TTC549 (cell line): ENCODE results near the gene ENKD1.

Experiments
- FAIRE-seq: peaks from 2 replicates; lab custom pipeline; 2012; peaks lifted over from hg19 to GRCh38; lab: Jason Lieb, UNC

ENKD1 gene

DNA sequence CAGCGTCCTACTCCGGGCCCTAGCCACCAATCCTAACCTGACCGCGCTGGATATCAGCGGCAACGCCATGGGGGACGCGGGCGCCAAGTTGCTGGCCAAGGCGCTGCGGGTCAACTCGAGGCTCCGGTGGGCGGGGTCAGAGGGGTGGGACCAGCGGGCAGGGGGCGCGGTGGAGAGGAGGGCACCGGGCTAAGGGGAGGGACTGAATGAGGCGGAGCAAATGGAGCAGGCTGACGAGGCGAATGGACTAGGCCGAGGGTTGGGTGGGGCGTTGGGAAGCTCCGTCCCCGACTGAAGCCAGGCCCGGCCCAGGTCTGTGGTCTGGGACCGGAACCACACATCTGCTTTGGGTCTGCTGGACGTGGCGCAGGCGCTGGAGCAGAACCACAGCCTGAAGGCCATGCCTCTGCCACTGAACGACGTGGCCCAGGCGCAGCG, 17.0 kb downstream of the ENKD1 start:
- FAIRE-seq: no peak

- FAIRE-seq: no peak
Observed at GRCh38 chr16:67648764-67649407, 17.7 kb downstream of the ENKD1 start.

DNA sequence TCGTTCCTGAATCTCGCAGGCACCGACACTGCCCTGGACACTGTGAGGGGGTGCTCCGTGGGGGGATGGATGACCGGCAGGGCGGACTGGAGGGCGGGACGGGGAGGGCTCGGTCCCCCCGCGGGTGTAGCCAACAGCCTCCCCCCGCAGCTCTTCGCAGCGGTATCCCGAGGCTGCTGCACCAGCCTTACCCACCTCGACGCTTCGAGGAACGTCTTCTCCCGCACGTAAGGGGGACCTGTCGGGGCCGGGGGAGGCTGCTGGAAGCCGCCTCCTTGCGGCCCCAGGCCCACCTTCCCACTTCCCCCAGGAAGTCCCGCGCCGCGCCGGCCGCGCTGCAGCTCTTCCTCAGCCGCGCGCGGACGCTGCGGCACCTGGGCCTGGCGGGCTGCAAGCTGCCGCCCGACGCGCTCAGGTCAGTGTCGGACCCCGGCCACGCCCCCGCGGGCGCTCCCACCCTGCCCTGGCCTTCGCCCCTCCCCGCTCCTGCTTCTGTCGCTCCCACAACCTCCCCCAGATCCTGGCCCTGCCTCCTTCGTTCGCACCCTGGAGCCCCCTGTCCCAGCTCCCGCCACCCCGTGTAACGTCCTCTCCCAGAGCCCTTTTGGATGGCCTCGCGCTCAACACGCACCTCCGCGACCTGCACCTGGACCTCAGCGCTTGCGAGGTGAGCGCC, 18.3 kb downstream of the ENKD1 start:
- FAIRE-seq: no peak

DNA sequence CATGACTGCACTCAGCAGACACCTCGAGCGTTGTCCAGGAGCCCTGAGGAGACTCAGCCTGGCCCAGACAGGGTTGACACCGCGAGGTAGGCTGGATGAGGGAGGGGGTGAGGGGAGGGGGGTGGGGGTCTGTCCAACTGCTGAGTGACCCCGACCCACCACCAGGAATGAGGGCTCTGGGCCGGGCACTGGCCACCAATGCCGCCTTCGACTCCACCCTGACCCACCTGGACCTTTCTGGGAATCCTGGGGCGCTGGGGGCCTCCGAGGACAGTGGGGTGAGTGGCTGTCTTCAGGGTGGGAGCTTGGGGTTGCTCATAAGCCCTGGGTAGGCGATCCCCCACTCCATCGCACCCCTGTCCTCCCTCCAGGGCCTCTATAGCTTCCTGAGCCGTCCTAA, 18.9 kb downstream of the ENKD1 start:
- FAIRE-seq: no peak

DNA sequence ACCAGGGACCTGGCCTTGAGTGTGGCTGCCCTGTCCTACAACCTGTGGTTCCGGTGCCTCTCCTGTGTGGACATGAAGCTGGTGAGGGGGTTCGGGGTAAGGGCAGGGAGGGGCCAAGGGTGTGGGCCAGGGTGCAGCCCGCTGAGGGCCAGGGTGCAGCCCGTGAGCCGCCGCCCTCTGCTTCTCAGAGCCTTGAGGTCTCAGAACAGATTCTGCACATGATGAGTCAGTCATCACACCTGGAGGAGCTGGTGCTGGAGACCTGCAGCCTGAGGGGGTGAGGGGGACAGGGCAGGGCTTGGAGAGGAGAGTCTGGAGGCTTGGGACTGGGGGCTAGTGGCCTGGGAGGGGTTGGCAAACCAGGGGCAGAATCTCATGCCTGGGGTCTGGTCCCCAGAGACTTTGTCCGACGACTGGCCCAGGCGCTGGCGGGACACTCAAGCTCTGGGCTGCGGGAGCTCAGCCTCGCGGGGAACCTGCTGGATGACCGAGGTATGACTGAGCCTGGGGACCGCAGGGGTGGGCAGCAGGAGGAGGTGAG, 19.4 kb downstream of the ENKD1 start:
- FAIRE-seq: no peak

DNA sequence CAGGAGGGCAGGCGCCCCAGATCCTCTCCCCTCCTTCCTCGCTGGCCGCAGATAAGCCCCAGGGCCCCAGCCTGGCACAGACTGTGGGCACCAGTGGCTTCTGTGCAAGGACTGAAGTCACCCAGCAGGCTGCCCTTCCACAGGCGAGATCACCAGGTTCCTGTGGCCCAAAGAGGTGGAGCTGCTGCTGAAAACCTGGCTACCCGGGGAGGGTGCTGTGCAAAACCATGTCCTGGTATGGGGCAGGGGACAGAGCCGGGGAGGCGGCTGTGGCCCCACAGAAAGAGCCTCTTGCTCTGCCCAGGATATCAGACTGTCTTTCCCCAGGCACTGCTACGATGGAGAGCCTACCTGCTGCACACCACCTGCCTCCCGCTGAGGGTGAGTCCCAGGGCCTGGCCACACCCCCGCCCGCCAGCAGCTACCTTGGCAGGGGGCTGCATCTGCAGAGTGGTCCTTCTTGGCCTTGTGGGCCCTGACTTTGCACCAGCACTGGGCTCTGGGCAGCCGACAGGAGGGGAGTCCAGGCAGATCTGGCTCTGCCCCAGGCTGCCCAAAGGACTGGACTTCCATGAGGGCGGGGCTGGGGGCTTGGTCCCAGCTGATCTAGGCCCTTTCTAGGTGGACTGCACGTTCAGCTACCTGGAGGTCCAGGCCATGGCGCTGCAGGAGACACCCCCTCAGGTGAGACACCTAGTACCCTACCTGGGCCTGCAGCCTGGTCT, 21.0 kb downstream of the ENKD1 start:
- no peak for FAIRE-seq

- FAIRE-seq: no peak
Observed at GRCh38 chr16:67644038-67644437, 22.5 kb downstream of the ENKD1 start.

GRCh38 chr16:67641779-67642708, 24.5 kb downstream of the ENKD1 start:
- no peak for FAIRE-seq

DNA sequence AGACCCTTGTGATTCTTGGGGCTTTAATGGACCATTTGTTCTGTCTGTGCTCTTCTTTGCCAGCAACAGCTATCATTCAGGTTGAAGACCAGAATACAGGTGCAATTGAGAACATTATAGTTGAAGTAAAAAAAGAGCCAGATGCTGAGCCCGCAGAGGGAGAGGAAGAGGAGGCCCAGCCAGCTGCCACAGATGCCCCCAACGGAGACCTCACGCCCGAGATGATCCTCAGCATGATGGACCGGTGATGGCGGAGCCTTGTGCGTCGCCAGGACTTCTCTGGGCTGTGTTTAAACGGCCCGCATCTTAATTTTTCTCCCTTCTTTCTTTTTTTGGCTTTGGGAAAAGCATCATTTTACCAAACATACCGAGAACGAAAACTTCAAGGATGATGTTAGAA, 28.9 kb downstream of the ENKD1 start:
- no peak for FAIRE-seq

DNA sequence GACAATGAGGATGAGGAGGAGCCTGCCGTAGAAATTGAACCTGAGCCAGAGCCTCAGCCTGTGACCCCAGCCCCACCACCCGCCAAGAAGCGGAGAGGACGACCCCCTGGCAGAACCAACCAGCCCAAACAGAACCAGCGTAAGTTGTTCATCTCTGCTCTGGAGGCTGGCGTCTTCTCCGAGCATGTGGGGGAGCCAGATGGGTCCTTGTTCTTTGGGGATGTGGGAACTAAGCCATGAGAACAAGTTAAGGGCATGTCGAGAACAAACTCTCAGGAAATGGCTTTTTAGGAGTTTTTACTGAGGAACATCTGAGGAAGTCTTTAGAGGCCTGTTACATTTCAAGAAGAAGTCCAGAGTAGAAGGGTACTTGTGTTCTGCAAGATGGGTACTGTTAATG, 29.8 kb downstream of the ENKD1 start:
- no peak for FAIRE-seq

DNA sequence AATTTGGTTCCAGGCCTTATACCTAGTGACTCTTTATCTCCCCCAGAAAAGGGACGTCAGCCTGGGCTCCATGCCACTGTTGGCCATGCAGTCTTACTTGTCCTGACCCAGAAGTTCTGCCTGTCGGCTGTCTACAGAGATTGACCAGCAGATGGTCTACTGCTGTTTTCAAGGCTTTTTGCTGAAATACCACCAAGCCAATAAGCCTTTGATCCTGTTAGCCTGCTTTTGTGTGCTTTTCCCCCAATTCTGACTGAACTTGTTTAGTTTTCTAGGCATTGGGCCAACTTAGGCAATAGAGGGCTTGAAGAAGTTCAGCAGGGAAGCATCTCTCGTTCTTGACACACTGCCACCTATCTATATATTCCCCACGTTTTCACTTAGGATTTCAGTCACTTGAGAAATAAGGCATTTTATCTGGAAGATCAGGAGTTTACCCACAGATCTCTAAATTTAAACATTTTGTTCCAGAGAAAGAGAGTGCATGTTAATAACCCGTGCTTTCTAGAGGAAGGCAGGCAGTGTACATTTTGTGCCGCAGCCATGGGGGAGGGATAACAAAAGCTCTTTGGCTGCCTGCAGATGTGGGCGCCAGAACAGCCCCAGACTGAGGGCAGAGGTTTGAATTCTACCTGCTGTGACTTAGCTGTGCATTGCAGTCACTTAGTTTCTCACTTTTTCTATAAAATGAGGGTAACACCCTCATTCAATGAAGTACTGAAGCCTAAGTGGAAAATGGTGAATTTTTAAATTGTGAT, 34.0 kb downstream of the ENKD1 start:
- no peak for FAIRE-seq

DNA sequence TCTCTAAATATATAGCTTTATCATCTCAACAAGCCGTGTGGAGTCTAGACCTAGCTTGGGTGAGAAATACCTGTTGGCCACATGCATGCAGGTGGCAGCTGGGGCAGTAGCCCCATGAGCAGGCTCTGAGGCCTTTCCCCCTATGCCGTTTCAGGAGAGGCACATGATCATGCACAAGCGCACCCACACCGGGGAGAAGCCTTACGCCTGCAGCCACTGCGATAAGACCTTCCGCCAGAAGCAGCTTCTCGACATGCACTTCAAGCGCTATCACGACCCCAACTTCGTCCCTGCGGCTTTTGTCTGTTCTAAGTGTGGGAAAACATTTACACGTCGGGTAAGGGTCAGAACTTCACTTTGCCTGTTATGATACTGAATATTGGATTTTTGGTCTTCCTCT, 38.3 kb downstream of the ENKD1 start:
- no peak for FAIRE-seq

GRCh38 chr16:67613808-67614207, 52.7 kb downstream of the ENKD1 start:
- FAIRE-seq: no peak
